Lower leg skin (tissue), 3 donors: ENCODE results near the gene ST6GALNAC5.

ENCODE experiments used
- POLR2A ChIP-seq, 2 donors: fragments of 450-650 bp; IDR thresholded peaks; one replicate each; pipeline ENCODE4 v1.6.1; 2016 to 2017; ENCODE audit warnings: antibody characterized with exemption in 2 of 2, mild to moderate bottlenecking in 1 of 2, moderate library complexity in 1 of 2
- TF ChIP-seq, protein P1 (sequence below), 3 donors: fragments of 450-650 bp; IDR thresholded peaks; one replicate each; pipeline ENCODE4 v1.5.1; 2016; ENCODE audit warnings: antibody characterized with exemption in 3 of 3, mild to moderate bottlenecking in 3 of 3, moderate library complexity in 2 of 3

DNA sequence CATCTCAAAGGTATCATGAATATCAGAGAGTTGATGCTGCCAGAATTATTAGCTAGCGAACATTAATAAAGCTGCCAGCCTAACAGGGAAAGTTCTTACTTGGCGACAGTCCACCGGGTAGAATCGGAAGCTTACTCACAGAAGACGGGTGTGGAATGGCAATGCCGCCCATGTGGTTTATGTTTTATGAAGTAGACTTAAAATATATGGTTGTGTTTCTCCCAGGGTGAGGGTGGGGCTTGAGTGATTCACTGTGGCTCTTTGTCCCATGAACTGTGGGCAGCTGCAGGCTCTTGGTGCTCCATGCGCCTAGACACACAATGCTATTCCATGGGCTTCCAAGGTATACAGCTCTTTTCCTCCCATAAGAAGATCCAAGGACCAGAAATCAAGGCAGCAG is 189.2 kb downstream of the ST6GALNAC5 start:
- TF ChIP-seq, protein P1, sequence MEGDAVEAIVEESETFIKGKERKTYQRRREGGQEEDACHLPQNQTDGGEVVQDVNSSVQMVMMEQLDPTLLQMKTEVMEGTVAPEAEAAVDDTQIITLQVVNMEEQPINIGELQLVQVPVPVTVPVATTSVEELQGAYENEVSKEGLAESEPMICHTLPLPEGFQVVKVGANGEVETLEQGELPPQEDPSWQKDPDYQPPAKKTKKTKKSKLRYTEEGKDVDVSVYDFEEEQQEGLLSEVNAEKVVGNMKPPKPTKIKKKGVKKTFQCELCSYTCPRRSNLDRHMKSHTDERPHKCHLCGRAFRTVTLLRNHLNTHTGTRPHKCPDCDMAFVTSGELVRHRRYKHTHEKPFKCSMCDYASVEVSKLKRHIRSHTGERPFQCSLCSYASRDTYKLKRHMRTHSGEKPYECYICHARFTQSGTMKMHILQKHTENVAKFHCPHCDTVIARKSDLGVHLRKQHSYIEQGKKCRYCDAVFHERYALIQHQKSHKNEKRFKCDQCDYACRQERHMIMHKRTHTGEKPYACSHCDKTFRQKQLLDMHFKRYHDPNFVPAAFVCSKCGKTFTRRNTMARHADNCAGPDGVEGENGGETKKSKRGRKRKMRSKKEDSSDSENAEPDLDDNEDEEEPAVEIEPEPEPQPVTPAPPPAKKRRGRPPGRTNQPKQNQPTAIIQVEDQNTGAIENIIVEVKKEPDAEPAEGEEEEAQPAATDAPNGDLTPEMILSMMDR (IDR thresholded peaks at IDR 0.05): no peak
- TF ChIP-seq POLR2A (IDR thresholded peaks at IDR 0.05): no peak
